GM19467 (cell line): ENCODE results near the gene CTDP1.
"Not testable (repeated sequence)": the region's sequence is repeated elsewhere in the genome, so short reads cannot be mapped to it uniquely, and the experiment has no call there.

Experiments used
- ATAC-seq: cut with Tn5 transposase; IDR thresholded peaks from one replicate; pipeline ENCODE4 v1.9.1; 2021; ENCODE audit warnings: mild to moderate bottlenecking, moderate library complexity; ENCODE audit not compliant: unreplicated experiment

Gene CTDP1

GRCh38 chr18:79680891-79681339 is 1.3 kb downstream of the CTDP1 start:
- ATAC-seq = no peak

DNA sequence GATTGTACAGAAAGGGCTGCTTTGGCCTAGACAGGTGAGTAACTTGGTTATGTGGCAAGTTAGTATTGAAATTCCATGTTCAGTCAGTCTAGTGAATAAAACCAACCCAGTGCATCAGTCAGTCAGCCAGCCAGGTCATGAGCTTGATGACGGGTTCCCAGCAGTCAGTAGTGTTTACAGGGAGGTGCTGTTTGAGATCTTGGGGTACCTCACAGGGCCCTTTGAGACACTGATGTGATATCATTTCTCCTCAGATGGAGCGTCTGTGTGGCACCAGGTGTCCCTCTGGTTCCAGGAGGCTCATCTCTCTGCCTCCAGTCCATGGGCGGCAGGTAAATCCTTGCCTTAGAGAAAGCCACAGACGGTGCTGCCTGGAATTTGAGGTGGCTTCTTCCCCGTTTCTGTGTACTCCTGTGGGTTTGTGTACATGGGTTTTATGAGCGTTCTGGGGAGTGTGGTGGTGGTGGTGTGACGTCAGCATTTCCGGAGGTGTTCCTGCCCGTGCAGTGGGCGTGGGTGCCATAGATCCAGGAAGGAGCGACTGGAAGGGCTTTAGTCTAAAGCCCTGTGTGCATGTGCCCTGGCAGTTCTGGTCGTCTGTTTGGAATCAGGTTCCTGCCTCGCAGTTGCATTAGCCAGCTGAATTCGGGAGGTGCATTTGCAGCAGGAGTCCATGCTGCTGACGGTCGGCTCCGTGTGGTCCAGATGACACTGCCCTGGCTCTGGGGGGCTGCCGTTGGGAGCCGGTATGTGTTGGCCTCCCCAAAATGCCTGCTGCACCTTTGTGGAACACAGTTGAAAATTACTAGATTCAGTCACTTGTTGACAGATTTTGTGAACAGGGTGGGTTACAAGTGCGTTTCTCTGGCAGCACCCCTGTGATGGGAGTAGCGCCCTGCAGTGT is 2.1 kb downstream of the CTDP1 start:
- no peak for ATAC-seq

DNA sequence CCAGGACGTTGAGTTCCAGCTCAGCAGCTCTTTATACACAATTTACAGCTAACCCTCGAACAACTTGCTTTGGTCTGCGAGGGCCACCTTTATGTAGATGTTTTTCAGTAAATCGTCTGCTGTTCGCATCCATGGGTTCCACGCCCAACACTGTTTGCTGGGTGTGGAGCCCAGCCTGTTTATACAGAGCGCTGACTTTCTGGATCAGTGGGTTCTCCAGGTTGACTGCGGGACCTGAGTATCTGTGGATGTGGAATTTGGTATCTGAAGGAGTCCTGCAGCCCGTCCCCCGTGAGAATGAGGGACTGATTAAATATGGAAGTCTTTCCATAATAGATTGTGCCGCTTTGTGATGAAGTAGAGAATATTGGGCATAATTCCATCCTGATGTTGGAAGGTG is 2.9 kb downstream of the CTDP1 start:
- ATAC-seq = no peak

- no peak for ATAC-seq
These were observed 3.5 kb downstream of the CTDP1 start for GRCh38 chr18:79682894-79683625.

- ATAC-seq = no peak
These were observed 4.2 kb downstream of the CTDP1 start for GRCh38 chr18:79683626-79684282.

- ATAC-seq = no peak
These were observed 4.7 kb downstream of the CTDP1 start for GRCh38 chr18:79684283-79684631.

DNA sequence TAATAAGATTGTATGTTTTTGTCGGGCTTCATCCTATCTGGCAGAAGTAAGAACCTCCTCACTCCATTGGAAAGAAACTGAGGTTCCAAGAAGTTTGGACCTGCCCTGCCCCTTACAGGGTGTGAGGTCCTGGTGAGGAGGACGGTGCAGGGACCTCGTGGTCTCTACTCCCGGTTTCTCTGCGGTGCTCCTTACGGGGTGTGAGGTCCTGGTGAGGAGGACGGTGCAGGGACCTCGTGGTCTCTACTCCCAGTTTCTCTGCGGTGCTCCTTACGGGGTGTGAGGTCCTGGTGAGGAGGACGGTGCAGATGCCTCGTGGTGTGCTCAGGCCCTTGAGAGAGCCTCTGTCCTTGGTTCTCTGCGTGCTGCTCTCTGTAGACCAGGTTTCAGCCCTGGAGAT is 5.2 kb downstream of the CTDP1 start:
- ATAC-seq = no peak

- no peak for ATAC-seq
These were observed 5.7 kb downstream of the CTDP1 start for GRCh38 chr18:79685281-79685680.

DNA sequence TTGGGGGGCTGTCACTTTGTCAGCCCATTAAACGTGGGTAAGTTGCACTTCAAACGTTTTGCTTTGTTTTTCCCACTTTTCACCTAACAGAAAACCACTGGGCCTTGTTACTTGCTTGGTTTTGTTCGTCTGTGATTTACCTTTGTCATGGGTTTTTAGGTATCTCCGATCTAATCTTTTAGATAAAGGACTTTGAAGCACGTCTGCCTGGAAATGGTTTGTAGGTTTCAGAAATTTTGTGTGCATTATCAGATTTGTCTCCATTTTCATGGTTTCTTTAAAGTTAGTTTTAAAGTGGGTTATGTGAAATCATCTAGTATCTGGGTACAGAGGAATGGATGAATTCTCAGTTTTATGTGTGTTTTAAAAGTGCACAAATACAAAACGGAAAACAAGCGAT is 6.4 kb downstream of the CTDP1 start:
- ATAC-seq = no peak

GRCh38 chr18:79687806-79688205 is 8.2 kb downstream of the CTDP1 start:
- ATAC-seq = no peak

DNA sequence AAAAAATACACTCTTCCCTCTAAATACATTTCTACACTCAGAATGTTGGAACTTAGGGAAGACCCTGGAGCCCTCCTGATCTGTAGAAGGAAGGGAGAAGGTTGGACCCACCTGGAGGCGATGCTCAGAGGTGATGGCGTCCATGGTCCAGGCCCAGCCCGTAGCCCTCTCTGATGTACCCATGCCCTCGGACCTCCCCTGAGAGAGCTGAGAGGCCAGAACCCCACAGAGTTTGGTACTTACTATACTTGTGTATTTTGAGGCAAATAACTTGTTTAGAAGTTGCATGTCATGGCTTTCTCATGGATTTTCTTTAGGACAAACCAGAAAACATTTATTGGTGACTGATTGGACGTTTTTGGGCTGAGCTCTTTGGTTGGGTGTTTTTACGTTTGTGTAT is 10.5 kb downstream of the CTDP1 start:
- no peak for ATAC-seq

GRCh38 chr18:79690586-79691482 is 11.2 kb downstream of the CTDP1 start:
- ATAC-seq = no peak

- ATAC-seq = no peak
These were observed 12.5 kb downstream of the CTDP1 start for GRCh38 chr18:79692056-79692455.

GRCh38 chr18:79692886-79693285 is 13.3 kb downstream of the CTDP1 start:
- ATAC-seq = no peak

DNA sequence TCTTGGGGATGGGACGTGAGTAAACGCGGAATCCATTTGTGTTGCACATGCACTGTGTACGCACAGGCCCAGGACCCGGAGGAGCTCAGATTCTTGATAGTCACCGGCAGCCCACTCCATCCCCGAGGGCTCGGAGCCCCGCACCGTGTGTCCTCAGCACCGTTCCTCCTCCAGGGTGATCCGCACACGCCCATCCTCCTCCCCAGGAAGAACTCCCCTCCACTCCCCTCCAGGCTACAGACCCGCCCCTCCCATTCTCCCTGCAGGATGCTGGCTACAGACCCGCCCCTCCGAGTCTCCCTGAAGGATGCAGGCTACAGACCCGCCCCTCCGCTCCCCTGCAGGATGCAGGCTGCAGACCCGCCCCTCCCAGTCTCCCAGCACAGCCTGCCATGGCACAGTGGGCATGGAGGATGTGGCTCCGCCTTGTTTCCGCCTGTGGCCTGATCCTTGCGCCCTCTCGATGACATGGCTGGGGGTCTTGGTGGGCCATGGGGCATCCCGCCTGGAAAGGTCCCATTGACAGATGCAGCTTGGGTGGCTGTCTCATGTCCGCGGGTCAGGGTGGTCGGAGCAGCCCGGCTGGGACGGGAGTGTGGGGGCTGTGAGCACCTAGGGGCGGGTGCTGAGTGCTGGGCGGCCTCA is 14.1 kb downstream of the CTDP1 start:
- no peak for ATAC-seq

DNA sequence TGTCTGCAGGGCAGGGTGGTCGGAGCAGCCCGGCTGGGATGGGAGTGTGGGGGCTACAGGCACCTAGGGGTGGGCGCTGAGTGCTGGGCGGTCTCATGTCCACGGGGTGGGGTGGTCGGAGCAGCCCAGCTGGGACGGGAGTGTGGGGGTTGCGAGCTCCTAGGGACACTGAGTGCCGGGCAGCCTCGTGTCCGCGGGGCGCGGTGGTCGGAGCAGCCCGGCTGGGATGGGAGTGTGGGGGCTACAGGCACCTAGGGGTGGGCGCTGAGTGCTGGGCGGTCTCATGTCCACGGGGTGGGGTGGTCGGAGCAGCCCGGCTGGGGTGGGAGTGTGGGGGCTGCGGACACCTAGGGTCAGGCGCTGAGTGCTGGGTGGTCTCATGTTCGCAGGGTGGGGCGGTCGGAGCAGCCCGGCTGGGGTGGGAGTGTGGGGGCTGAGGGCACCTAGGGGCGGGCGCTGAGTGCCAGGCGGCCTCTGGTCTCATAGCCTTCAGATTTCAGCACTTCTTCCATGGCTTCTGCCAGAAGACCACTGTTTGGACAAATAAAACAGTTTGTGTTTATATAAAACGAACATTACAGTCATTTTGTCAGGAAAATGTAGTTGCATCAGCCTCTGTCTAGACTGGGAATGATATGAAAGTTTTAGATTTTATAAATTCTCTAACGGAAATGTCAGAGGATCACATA is 14.7 kb downstream of the CTDP1 start:
- ATAC-seq = not testable (repeated sequence)

GRCh38 chr18:79694895-79695213 is 15.3 kb downstream of the CTDP1 start:
- no peak for ATAC-seq

- ATAC-seq = no peak
These were observed 15.7 kb downstream of the CTDP1 start for GRCh38 chr18:79695269-79695668.
